Activated T-cell treated with anti-CD3 and anti-CD28 coated beads, Interleukin-2, amount 50 U/mL, for 24 hours (primary cell): ENCODE results near the gene IGHMBP2.
A peak's percentile ranks its signal among the peaks of the same experiment; 100 is the strongest.

Experiments used
- DNase-seq: peaks from one replicate; pipeline ENCODE4 v3.0.0-alpha.2; 2020
- H3K27ac Mint-ChIP-seq: 2 replicates; pipeline ENCODE4 v1.8.0; 2020; ENCODE audit warnings: mild to moderate bottlenecking, mixed read lengths
- H3K27me3 Mint-ChIP-seq: 2 replicates; pipeline ENCODE4 v1.8.0; 2020; ENCODE audit warnings: mixed read lengths
- H3K36me3 Mint-ChIP-seq: 2 replicates; pipeline ENCODE4 v1.8.0; 2020; ENCODE audit warnings: low read depth, mixed read lengths
- H3K4me1 Mint-ChIP-seq: 2 replicates; pipeline ENCODE4 v1.8.0; 2020; ENCODE audit warnings: low read depth, mixed read lengths
- H3K4me3 Mint-ChIP-seq: 2 replicates; pipeline ENCODE4 v1.8.0; 2020; ENCODE audit warnings: mild to moderate bottlenecking, moderate library complexity, mixed read lengths
- H3K9me3 Mint-ChIP-seq: 2 replicates; pipeline ENCODE4 v1.8.0; 2020; ENCODE audit warnings: mixed read lengths

Gene IGHMBP2

DNA sequence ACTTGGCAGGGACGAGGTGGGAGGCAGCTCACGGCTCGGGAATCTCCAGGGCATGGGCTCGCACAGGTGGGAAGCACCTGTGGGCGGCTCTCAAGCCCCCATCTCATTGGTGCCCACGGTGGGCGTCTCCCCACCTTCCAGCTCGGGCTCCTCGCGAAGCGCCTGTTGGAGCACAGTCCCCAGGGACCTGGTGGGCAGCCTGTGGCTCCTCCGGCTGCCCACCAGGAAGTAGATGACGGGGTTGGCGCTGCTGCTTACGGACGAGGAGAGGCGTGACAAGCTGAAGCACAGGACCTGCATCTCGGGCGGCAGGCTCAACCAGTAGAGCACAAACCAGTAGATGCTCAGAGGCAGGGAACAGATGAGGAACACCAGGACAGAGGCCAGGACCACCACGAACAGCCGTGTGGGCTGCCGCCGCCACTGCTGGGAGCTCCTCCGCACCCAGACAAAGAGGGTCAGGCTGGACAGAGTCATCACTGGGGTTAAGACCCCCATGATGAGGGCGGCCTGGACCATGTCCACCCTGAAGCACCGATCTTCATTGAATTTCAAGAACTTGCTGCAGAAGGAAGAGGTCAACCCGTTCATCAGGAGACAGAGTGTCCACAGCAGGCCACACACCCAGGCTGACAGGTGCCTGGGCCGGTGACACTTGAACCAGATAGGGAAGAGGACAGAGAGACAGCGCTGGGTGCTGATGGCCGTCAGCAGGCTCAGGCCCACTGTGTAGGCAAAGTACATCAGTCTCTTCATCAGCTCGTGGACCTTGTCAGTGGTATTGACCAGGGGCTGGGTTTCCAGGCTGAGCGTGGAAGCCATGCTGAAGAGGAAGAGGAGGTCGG is 76.5 kb downstream of the IGHMBP2 start:
- Mint-ChIP-seq H3K27me3 (peaks cover 9% of the 10 kb centered on the region), H3K36me3 (no peaks in the 10 kb centered on the region), H3K4me1 (no peaks in the 10 kb centered on the region), H3K27ac (no peak overlapping the region), H3K9me3 (peaks cover 2% of the 10 kb centered on the region), H3K4me3 (no peak overlapping the region)
- DNase-seq = peak; percentile 12

DNA sequence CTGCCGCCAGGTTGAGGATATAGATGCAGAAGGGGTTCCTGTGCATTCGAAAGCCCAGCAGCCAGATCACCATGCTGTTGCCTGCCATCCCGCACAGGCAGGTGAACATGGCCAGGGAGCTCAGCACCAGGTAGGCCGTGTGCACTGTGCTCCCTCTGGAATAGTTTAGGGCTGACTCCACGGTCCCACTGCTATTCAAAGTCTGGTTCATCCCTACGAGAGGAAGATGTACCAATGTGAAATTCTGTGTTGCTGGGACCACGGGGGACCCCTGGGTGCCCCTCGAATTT is 77.0 kb downstream of the IGHMBP2 start, which contains the start of gene MRGPRD:
TSS of gene MRGPRD (minus strand) at position 211 of the 290 bp plus-strand sequence. CDS start at position 211, 0 bp downstream.
- H3K4me3 Mint-ChIP-seq = no peak within 1 kb of the TSS
- no peak within 1 kb of the TSS for H3K27ac Mint-ChIP-seq
- H3K9me3 Mint-ChIP-seq = peaks cover 2% of the 10 kb centered on the region
- no peaks in the 10 kb centered on the region for H3K4me1 Mint-ChIP-seq
- no peak for DNase-seq
- no peaks in the 10 kb centered on the region for H3K36me3 Mint-ChIP-seq
- H3K27me3 Mint-ChIP-seq = peaks cover 9% of the 10 kb centered on the region

DNA sequence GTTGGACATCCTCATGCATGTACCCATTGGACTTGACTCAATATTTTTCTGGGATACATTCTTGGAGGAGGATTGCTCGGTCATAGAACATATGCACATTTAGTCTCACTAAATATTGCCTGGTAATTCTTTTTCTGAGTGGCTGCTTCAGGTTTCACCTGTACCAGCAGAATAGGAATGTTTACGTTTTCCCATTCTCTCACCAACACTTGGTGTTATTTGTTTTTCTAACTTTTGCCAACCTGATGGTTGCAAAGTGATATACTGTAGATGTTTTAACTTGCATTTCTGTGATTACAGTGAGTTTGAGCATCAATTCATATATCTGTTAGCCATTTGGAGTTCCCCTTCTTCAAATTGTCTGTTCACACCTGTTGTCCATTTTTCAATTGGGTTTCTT is 78.4 kb downstream of the IGHMBP2 start:
- Mint-ChIP-seq H3K9me3 (peaks cover 11% of the 10 kb centered on the region), H3K27ac (no peak overlapping the region), H3K4me3 (no peak overlapping the region), H3K27me3 (peaks cover 18% of the 10 kb centered on the region), H3K4me1 (no peaks in the 10 kb centered on the region), H3K36me3 (no peaks in the 10 kb centered on the region)
- DNase-seq = no peak

DNA sequence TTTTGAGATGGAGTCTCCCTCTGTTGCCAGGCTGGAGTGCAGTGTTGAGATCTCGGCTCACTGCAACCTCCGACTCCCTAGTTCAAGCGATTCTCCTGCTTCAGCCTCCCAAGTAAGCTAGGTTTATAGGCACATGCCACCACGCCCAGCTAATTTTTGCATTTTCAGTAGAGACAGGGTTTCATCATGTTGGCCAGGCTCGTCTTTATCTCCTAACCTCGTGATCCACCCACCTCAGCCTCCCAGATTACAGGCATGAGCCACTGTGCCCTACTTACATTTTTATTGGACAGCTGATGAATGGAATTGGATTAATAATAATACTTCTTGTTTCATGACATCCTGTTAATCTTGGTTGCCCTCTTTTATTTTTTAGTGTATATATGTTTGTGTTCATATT is 80.1 kb downstream of the IGHMBP2 start:
- no peak overlapping the region for H3K4me3 Mint-ChIP-seq
- H3K27ac Mint-ChIP-seq = no peak overlapping the region
- DNase-seq = no peak
- H3K9me3 Mint-ChIP-seq = peaks cover 12% of the 10 kb centered on the region
- H3K27me3 Mint-ChIP-seq = peaks cover 25% of the 10 kb centered on the region
- H3K4me1 Mint-ChIP-seq = no peaks in the 10 kb centered on the region
- H3K36me3 Mint-ChIP-seq = no peaks in the 10 kb centered on the region

DNA sequence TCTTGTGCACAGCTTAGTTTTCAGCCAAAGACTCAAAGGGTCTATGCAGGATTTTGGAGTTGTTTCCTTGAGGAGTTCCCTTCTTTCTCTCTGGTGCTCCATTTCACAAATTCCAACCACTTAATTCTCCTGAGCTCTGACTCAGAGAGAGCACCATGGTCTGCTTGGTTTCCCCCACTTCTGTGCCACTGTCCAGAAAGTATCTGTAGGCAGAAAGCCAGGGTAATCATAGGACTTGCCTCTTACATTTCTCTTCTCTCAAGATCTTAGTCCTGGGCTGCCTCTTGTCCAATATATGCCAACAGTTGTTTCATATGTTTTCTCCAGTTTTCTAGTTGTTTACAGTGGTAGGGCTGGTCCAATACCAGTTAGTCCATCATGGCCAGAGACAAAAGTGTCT is 83.5 kb downstream of the IGHMBP2 start:
- no peak for DNase-seq
- peaks cover 26% of the 10 kb centered on the region for H3K27me3 Mint-ChIP-seq
- no peaks in the 10 kb centered on the region for H3K36me3 Mint-ChIP-seq
- no peaks in the 10 kb centered on the region for H3K4me1 Mint-ChIP-seq
- no peak overlapping the region for H3K4me3 Mint-ChIP-seq
- peaks cover 12% of the 10 kb centered on the region for H3K9me3 Mint-ChIP-seq
- no peak overlapping the region for H3K27ac Mint-ChIP-seq

DNA sequence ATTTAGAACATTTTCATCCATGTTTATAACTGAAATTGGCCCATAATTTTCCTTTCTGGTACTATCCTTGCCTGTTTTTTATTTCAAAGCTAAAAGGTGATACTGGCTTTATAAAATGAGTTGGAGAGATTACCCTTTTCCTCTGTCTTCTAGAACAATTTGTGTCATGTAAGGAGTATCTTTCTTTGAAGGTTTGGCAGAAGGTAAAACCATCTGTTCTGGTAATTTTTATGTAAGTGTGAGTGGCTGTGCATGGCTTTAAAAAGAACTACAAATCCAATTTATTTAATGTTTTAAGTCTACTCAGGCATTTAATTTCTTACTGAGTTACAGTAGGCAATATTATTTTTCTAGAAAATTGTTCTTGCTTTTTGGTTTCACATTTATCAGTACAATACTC is 84.8 kb downstream of the IGHMBP2 start:
- Mint-ChIP-seq H3K9me3 (peaks cover 10% of the 10 kb centered on the region), H3K36me3 (no peaks in the 10 kb centered on the region), H3K27ac (no peak overlapping the region), H3K4me1 (no peaks in the 10 kb centered on the region), H3K27me3 (peaks cover 36% of the 10 kb centered on the region), H3K4me3 (no peak overlapping the region)
- DNase-seq = no peak
